Naive B cell (primary cell): Measurements from ENCODE around the gene HAGHL. TPM values are rescaled to one million over a fixed set of nuclear protein-coding genes. Genes with fewer than 3 reads are reported as not detected.
"Not testable (repeated sequence)": the region's sequence is repeated elsewhere in the genome, so short reads cannot be mapped to it uniquely, and the experiment has no call there.

Experiments used
- ATAC-seq, 2 donors: fragments of 150-1000 bp; cut with Tn5 transposase; 2 replicates each; pipeline ENCODE4 v1.10.0; 2021; ENCODE audit warnings: low read depth in 2 of 2, mild to moderate bottlenecking in 2 of 2, moderate library complexity in 2 of 2
- DNase-seq: peaks from one replicate; pipeline ENCODE4 v3.0.0; 2022
- H3K27ac Mint-ChIP-seq, 6 donors: one replicate each; pipeline ENCODE4 v1.8.0; 2020 to 2022; ENCODE audit warnings: mild to moderate bottlenecking in 6 of 6, mixed read lengths in 6 of 6, moderate library complexity in 5 of 6, inconsistent platforms in 2 of 6
- H3K27me3 Mint-ChIP-seq, 3 donors: one replicate each; pipeline ENCODE4 v1.8.0; 2021 to 2022; ENCODE audit warnings: mixed read lengths in 3 of 3, mild to moderate bottlenecking in 1 of 3
- H3K36me3 Mint-ChIP-seq, 2 donors: one replicate each; pipeline ENCODE4 v1.8.0; 2020 to 2022; ENCODE audit warnings: mixed read lengths in 2 of 2, inconsistent platforms in 1 of 2, mild to moderate bottlenecking in 1 of 2
- H3K4me1 Mint-ChIP-seq, 3 donors: one replicate each; pipeline ENCODE4 v1.8.0; 2020 to 2022; ENCODE audit warnings: mixed read lengths in 3 of 3, inconsistent platforms in 1 of 3, mild to moderate bottlenecking in 1 of 3, moderate library complexity in 1 of 3
- H3K4me3 Mint-ChIP-seq, 8 donors: one replicate each; pipeline ENCODE4 v1.8.0; 2020 to 2022; ENCODE audit warnings: mild to moderate bottlenecking in 8 of 8, mixed read lengths in 8 of 8, moderate library complexity in 8 of 8, inconsistent platforms in 2 of 8
- H3K9me3 Mint-ChIP-seq, 7 donors: one replicate each; pipeline ENCODE4 v1.8.0; 2020 to 2022; ENCODE audit warnings: mixed read lengths in 7 of 7, mild to moderate bottlenecking in 5 of 7, inconsistent platforms in 2 of 7, moderate library complexity in 1 of 7
- polyA plus RNA-seq, 6 donors: library from polyadenylated mRNA; unstranded; fragments of 300-500 nt; fragmentation: Illumina TruSeq; gene quantifications; one replicate each; pipeline ENCODE4 v1.2.3, GENCODE V29; 2021; ENCODE audit warnings: low read depth in 6 of 6

HAGHL gene
- polyA plus RNA-seq, 6 donors from 2014 or later: 1.5 to 8.5 (median 2.9) TPM

- Mint-ChIP-seq H3K27ac (no peak overlapping the region), H3K36me3 (no peaks in the 10 kb centered on the region), H3K4me3 (no peak overlapping the region), H3K9me3 (no peaks in the 10 kb centered on the region), H3K4me1 (no peaks in the 10 kb centered on the region), H3K27me3 (peaks cover 0 to 10% (median 0%) of the 10 kb centered on the region in 3 donors)
- DNase-seq (no peak), ATAC-seq (no peak)
These were observed 40.9 kb downstream of the HAGHL start for GRCh38 chr16:767743-768235.

- no peaks in the 10 kb centered on the region for H3K36me3 Mint-ChIP-seq
- no peak overlapping the region for H3K4me3 Mint-ChIP-seq
- H3K27ac Mint-ChIP-seq: no peak overlapping the region
- H3K27me3 Mint-ChIP-seq: peaks cover 0 to 5% (median 0%) of the 10 kb centered on the region in 3 donors
- DNase-seq (no peak), ATAC-seq (no peak)
- H3K4me1 Mint-ChIP-seq: no peaks in the 10 kb centered on the region
- H3K9me3 Mint-ChIP-seq: no peaks in the 10 kb centered on the region
These were observed 41.5 kb downstream of the HAGHL start for GRCh38 chr16:768428-768827.

- H3K27me3 Mint-ChIP-seq: peaks cover 0 to under 1% (median 0%) of the 10 kb centered on the region in 3 donors
- H3K36me3 Mint-ChIP-seq: no peaks in the 10 kb centered on the region
- no peak for ATAC-seq
- DNase-seq: no peak
- no peaks in the 10 kb centered on the region for H3K4me1 Mint-ChIP-seq
- H3K4me3 Mint-ChIP-seq: no peak overlapping the region
- no peak overlapping the region for H3K27ac Mint-ChIP-seq
- no peaks in the 10 kb centered on the region for H3K9me3 Mint-ChIP-seq
These were observed 42.4 kb downstream of the HAGHL start for GRCh38 chr16:769184-769784.

GRCh38 chr16:769934-770333 lies 43.0 kb downstream of the HAGHL start:
- Mint-ChIP-seq H3K27me3 (no peaks in the 10 kb centered on the region), H3K9me3 (no peaks in the 10 kb centered on the region)

GRCh38 chr16:770411-770810 lies 43.5 kb downstream of the HAGHL start:
- H3K27ac Mint-ChIP-seq: no peak overlapping the region
- DNase-seq: no peak

More at GRCh38 chr16:769934-770333, 43.0 kb downstream of the HAGHL start:
- H3K27ac Mint-ChIP-seq: no peak overlapping the region
- ATAC-seq: no peak
- DNase-seq: no peak
- no peaks in the 10 kb centered on the region for H3K4me1 Mint-ChIP-seq
- no peaks in the 10 kb centered on the region for H3K36me3 Mint-ChIP-seq
- H3K4me3 Mint-ChIP-seq: no peak overlapping the region

GRCh38 chr16:772959-773358 lies 46.1 kb downstream of the HAGHL start:
- Mint-ChIP-seq H3K27me3 (peaks cover 0 to 5% (median 0%) of the 10 kb centered on the region in 3 donors), H3K9me3 (no peaks in the 10 kb centered on the region), H3K36me3 (no peaks in the 10 kb centered on the region), H3K27ac (no peak overlapping the region), H3K4me1 (peaks cover 0 to 3% (median 0%) of the 10 kb centered on the region in 3 donors), H3K4me3 (no peak overlapping the region)
- ATAC-seq (no peak), DNase-seq (no peak)

More at GRCh38 chr16:770411-770810, 43.5 kb downstream of the HAGHL start:
- ATAC-seq: no peak
- Mint-ChIP-seq H3K9me3 (no peaks in the 10 kb centered on the region), H3K4me1 (no peaks in the 10 kb centered on the region), H3K36me3 (no peaks in the 10 kb centered on the region), H3K4me3 (no peak overlapping the region), H3K27me3 (no peaks in the 10 kb centered on the region)

GRCh38 chr16:774086-775001 lies 47.4 kb downstream of the HAGHL start:
- DNase-seq: no peak
- Mint-ChIP-seq H3K4me3 (no peak overlapping the region), H3K27ac (no peak overlapping the region), H3K36me3 (no peaks in the 10 kb centered on the region), H3K9me3 (no peaks in the 10 kb centered on the region), H3K4me1 (peaks cover 0 to 3% (median 0%) of the 10 kb centered on the region in 3 donors), H3K27me3 (peaks cover 0 to 5% (median 0%) of the 10 kb centered on the region in 3 donors)
- no peak for ATAC-seq

GRCh38 chr16:775236-775796 lies 48.4 kb downstream of the HAGHL start:
- H3K27ac Mint-ChIP-seq: no peak overlapping the region

GRCh38 chr16:776298-776697 lies 49.4 kb downstream of the HAGHL start:
- peaks cover 0 to 16% (median 0%) of the 10 kb centered on the region in 3 donors for H3K27me3 Mint-ChIP-seq
- H3K4me3 Mint-ChIP-seq, DNase-seq, H3K4me1 Mint-ChIP-seq, H3K9me3 Mint-ChIP-seq, H3K36me3 Mint-ChIP-seq, H3K27ac Mint-ChIP-seq, ATAC-seq: not testable (repeated sequence)

More at GRCh38 chr16:775236-775796, 48.4 kb downstream of the HAGHL start:
- Mint-ChIP-seq H3K27me3 (peaks cover 0 to 11% (median 0%) of the 10 kb centered on the region in 3 donors), H3K9me3 (no peaks in the 10 kb centered on the region), H3K4me3 (no peak overlapping the region), H3K4me1 (peaks cover 0 to 3% (median 0%) of the 10 kb centered on the region in 3 donors), H3K36me3 (no peaks in the 10 kb centered on the region)
- DNase-seq: no peak
- no peak for ATAC-seq

GRCh38 chr16:776824-777223 lies 49.9 kb downstream of the HAGHL start:
- ATAC-seq (no peak), DNase-seq (no peak)
- Mint-ChIP-seq H3K9me3 (no peaks in the 10 kb centered on the region), H3K4me3 (no peak overlapping the region), H3K36me3 (no peaks in the 10 kb centered on the region), H3K4me1 (peaks cover 0 to 3% (median 0%) of the 10 kb centered on the region in 3 donors), H3K27me3 (peaks cover 0 to 16% (median 0%) of the 10 kb centered on the region in 3 donors), H3K27ac (no peak overlapping the region)

- H3K4me1 Mint-ChIP-seq: peaks cover 0 to 3% (median 0%) of the 10 kb centered on the region in 3 donors
- H3K4me3 Mint-ChIP-seq: no peak overlapping the region
- DNase-seq: no peak
- H3K27ac Mint-ChIP-seq: peak overlapping the region in 1 of 6 donors; percentile 73
- no peaks in the 10 kb centered on the region for H3K9me3 Mint-ChIP-seq
- no peak for ATAC-seq
- peaks cover 0 to 16% (median 0%) of the 10 kb centered on the region in 3 donors for H3K27me3 Mint-ChIP-seq
- H3K36me3 Mint-ChIP-seq: no peaks in the 10 kb centered on the region
These were observed 50.9 kb downstream of the HAGHL start for GRCh38 chr16:777826-778225.

- Mint-ChIP-seq H3K9me3 (no peaks in the 10 kb centered on the region), H3K4me3 (no peak overlapping the region), H3K4me1 (peaks cover 0 to 3% (median 0%) of the 10 kb centered on the region in 3 donors), H3K27me3 (peaks cover 0 to 16% (median 0%) of the 10 kb centered on the region in 3 donors), H3K36me3 (no peaks in the 10 kb centered on the region), H3K27ac (no peak overlapping the region)
- no peak for ATAC-seq
- DNase-seq: no peak
These were observed 51.5 kb downstream of the HAGHL start for GRCh38 chr16:778447-778846.

GRCh38 chr16:778909-779527 lies 52.1 kb downstream of the HAGHL start:
- ATAC-seq (no peak), DNase-seq (no peak)
- Mint-ChIP-seq H3K9me3 (no peaks in the 10 kb centered on the region), H3K36me3 (no peaks in the 10 kb centered on the region), H3K4me1 (peaks cover 0 to 3% (median 0%) of the 10 kb centered on the region in 3 donors), H3K4me3 (no peak overlapping the region), H3K27ac (no peak overlapping the region), H3K27me3 (peaks cover 0 to 16% (median 0%) of the 10 kb centered on the region in 3 donors)
